CD4-positive, alpha-beta T cell (primary cell): ENCODE data around the gene SH2B3. TPM values are rescaled to one million over a fixed set of nuclear protein-coding genes. Genes with fewer than 3 reads are reported as not detected.

Experiments used
- ATAC-seq: fragments of 200-7000 bp; cut with Tn5 transposase; one replicate; pipeline ENCODE4 v1.10.0; 2022; ENCODE audit warnings: mild to moderate bottlenecking; ENCODE audit not compliant: poor library complexity
- CTCF ChIA-PET: fragments of 350-600 bp; sonication (Branson Sonifier 250); formaldehyde crosslinking; loops from one replicate; lab custom pipeline; 2021; ENCODE audit warnings: antibody characterized with exemption, inconsistent platforms; lab: Charles Lee
- POLR2A ChIA-PET: fragments of 350-600 bp; sonication (Branson Sonifier 250); formaldehyde crosslinking; loops from one replicate; lab custom pipeline; 2021; ENCODE audit warnings: antibody characterized with exemption, inconsistent platforms; lab: Charles Lee
- DNase-seq, 14 experiments: peaks; one replicate each; pipeline ENCODE4 v3.0.0-alpha.2; 2013 to 2020; ENCODE audit warnings: mixed read lengths in 2 of 14
- H3K27ac ChIP-seq, 2 donors: one replicate each; pipeline versions ENCODE4 v1.5.1 to v1.7.0; 2013; ENCODE audit warnings: low read length in 2 of 2, low read depth in 1 of 2, mild to moderate bottlenecking in 1 of 2
- H3K27me3 ChIP-seq, 2 experiments: 1 replicate in 1 of 2; 2 replicates in 1 of 2; pipeline versions ENCODE4 v1.6.1 to v1.7.0; 2013; ENCODE audit warnings: low read length in 2 of 2, control low read depth in 1 of 2, mild to moderate bottlenecking in 1 of 2, moderate library complexity in 1 of 2; ENCODE audit not compliant: insufficient read depth in 2 of 2, control insufficient read depth in 1 of 2
- H3K36me3 ChIP-seq: one replicate; pipeline ENCODE4 v1.6.1; 2013; ENCODE audit warnings: low read length, control low read depth; ENCODE audit not compliant: insufficient read depth
- H3K4me1 ChIP-seq: one replicate; pipeline ENCODE4 v1.6.1; 2013; ENCODE audit warnings: low read length, control low read depth; ENCODE audit not compliant: insufficient read depth
- H3K4me3 ChIP-seq: one replicate; pipeline ENCODE4 v1.5.1; 2013; ENCODE audit warnings: mild to moderate bottlenecking, low read length, moderate library complexity
- H3K9me3 ChIP-seq, 2 experiments: 1 replicate in 1 of 2; 2 replicates in 1 of 2; pipeline versions ENCODE4 v1.6.1 to v1.7.0; 2013; ENCODE audit warnings: low read length in 2 of 2, mild to moderate bottlenecking in 2 of 2, control low read depth in 1 of 2, moderate library complexity in 1 of 2; ENCODE audit not compliant: control insufficient read depth in 1 of 2, insufficient read depth in 1 of 2
- H3K27ac Mint-ChIP-seq: one replicate; pipeline ENCODE4 v1.8.0; 2020; ENCODE audit warnings: mixed read lengths
- H3K27me3 Mint-ChIP-seq: one replicate; pipeline ENCODE4 v1.8.0; 2021; ENCODE audit warnings: mixed read lengths
- H3K36me3 Mint-ChIP-seq: one replicate; pipeline ENCODE4 v1.8.0; 2021; ENCODE audit warnings: low read depth, mixed read lengths
- H3K4me1 Mint-ChIP-seq: one replicate; pipeline ENCODE4 v1.8.0; 2021; ENCODE audit warnings: low read depth, mixed read lengths
- H3K4me3 Mint-ChIP-seq: one replicate; pipeline ENCODE4 v1.8.0; 2020; ENCODE audit warnings: mild to moderate bottlenecking, mixed read lengths
- H3K9me3 Mint-ChIP-seq: one replicate; pipeline ENCODE4 v1.8.0; 2020; ENCODE audit warnings: mixed read lengths
- intact Hi-C, 2 experiments: fragments of 100-400 bp; cut with DNase I in 1 of 2; cut with micrococcal nuclease in 1 of 2; formaldehyde crosslinking; loops; one replicate each; pipeline versions ENCODE4 v1.15.1 to v1.9.0; 2023 to 2025; cut with DNase I, micrococcal nuclease
- total RNA-seq, 174 experiments: library from RNA in 2 of 174; stranded (reverse) in 2 of 174; gene quantifications; one replicate each; pipeline ENCODE4 v1.2.3 and lab custom pipeline; 2021 to 2026
- TF ChIP-seq, protein P1 (sequence below): fragments of 200-600 bp; IDR thresholded peaks from one replicate; pipeline ENCODE4 v1.8.0; 2022; ENCODE audit warnings: antibody characterized with exemption, mild to moderate bottlenecking

Gene SH2B3
- total RNA-seq, 2 experiments from 2014 or later, result 42.3 to 46.4 TPM

DNA sequence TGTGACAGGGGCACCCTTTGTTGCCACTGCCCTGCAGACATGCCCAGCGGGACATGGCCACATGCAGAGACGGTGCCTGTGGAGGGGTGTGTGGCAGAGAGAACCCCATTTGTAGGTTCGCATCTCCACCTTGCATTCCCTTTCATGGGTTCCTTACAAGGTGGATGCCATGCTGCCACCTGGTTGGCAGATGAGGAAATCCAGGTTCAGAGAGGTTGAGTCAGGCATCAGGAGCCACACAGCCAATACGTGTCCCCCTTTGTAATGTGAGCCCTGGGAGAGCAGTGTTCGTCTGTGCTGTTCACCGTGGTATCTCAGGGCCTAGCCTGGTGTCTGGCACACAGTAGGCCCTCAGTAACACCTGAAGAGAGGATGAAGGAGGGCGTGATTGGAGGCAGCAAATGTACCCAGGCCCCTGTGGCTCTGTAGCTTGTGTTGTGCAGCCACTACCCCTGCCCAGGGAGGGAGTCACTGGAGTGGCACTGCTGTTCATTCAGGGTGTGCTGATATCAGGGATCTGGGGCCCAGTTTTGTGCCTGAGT lies 9.1 kb downstream of the SH2B3 start:
- POLR2A ChIA-PET, result interaction anchor here (1.4 kb wide), 1 partner anchor 20 kb away, joined by 5 read pairs; no protein-coding TSS in a partner anchor
- intact Hi-C loops, result loop anchor here in 1 of 2 experiments (10.0 kb wide), 1 partner anchor 600 kb away; the partner anchor contains the start of genes ERP29 and TMEM116
- Mint-ChIP-seq H3K9me3 (no peaks in the 10 kb centered on the region), H3K36me3 (peaks cover 35% of the 10 kb centered on the region), H3K4me3 (no peak overlapping the region), H3K27ac (peak overlapping the region; percentile 82), H3K27me3 (no peaks in the 10 kb centered on the region), H3K4me1 (peaks cover 53% of the 10 kb centered on the region)
- TF ChIP-seq, protein P1, sequence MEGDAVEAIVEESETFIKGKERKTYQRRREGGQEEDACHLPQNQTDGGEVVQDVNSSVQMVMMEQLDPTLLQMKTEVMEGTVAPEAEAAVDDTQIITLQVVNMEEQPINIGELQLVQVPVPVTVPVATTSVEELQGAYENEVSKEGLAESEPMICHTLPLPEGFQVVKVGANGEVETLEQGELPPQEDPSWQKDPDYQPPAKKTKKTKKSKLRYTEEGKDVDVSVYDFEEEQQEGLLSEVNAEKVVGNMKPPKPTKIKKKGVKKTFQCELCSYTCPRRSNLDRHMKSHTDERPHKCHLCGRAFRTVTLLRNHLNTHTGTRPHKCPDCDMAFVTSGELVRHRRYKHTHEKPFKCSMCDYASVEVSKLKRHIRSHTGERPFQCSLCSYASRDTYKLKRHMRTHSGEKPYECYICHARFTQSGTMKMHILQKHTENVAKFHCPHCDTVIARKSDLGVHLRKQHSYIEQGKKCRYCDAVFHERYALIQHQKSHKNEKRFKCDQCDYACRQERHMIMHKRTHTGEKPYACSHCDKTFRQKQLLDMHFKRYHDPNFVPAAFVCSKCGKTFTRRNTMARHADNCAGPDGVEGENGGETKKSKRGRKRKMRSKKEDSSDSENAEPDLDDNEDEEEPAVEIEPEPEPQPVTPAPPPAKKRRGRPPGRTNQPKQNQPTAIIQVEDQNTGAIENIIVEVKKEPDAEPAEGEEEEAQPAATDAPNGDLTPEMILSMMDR, result no peak
- peaks cover 25% of the 10 kb centered on the region for H3K36me3 ChIP-seq
- no peaks in the 10 kb centered on the region for H3K9me3 ChIP-seq
- peaks cover 60% of the 10 kb centered on the region for H3K4me1 ChIP-seq
- H3K27ac ChIP-seq, result no peak overlapping the region
- CTCF ChIA-PET, result interaction anchor here (1.3 to 2.1 kb wide), 2 partner anchors 11 to 36 kb away, joined by 3 to 5 read pairs; no protein-coding TSS in a partner anchor
- no peak for DNase-seq
- no peaks in the 10 kb centered on the region for H3K27me3 ChIP-seq
- H3K4me3 ChIP-seq, result no peak overlapping the region
- no peak for ATAC-seq

DNA sequence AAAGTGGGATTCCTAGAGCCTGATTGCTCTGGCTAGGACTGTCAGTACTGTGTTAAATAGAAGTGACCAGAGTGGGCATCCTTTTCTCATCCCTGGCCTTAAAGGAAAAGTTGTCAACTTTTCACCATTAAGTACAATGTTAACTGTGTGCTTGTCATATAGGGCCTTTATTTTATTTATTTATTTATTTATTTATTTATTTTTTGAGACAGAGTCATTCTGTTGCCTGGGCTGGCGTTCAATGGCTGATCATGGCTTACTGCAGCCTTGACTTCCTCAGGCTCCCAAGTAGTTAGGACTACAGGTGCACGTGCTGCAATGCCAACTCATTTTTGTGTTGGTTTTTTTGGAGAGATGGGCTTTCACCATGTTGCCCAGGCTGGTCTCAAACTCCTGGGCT lies 11.6 kb downstream of the SH2B3 start:
- Histone ChIP-seq H3K27me3 (no peaks in the 10 kb centered on the region), H3K4me3 (no peak overlapping the region), H3K36me3 (peaks cover 45% of the 10 kb centered on the region), H3K4me1 (peaks cover 35% of the 10 kb centered on the region), H3K27ac (no peak overlapping the region), H3K9me3 (no peaks in the 10 kb centered on the region)
- intact Hi-C loops, result loop anchor here in 1 of 2 experiments (10.0 kb wide), 1 partner anchor 598 kb away; the partner anchor contains the start of genes ERP29 and TMEM116
- TF ChIP-seq, protein P1, result no peak
- Mint-ChIP-seq H3K27ac (peak overlapping the region; percentile 13), H3K27me3 (no peaks in the 10 kb centered on the region), H3K4me3 (no peak overlapping the region), H3K4me1 (peaks cover 41% of the 10 kb centered on the region), H3K9me3 (no peaks in the 10 kb centered on the region), H3K36me3 (peaks cover 57% of the 10 kb centered on the region)
- no peak for ATAC-seq
- ChIA-PET POLR2A (no interaction called here), CTCF (no interaction called here)
- DNase-seq, result no peak

DNA sequence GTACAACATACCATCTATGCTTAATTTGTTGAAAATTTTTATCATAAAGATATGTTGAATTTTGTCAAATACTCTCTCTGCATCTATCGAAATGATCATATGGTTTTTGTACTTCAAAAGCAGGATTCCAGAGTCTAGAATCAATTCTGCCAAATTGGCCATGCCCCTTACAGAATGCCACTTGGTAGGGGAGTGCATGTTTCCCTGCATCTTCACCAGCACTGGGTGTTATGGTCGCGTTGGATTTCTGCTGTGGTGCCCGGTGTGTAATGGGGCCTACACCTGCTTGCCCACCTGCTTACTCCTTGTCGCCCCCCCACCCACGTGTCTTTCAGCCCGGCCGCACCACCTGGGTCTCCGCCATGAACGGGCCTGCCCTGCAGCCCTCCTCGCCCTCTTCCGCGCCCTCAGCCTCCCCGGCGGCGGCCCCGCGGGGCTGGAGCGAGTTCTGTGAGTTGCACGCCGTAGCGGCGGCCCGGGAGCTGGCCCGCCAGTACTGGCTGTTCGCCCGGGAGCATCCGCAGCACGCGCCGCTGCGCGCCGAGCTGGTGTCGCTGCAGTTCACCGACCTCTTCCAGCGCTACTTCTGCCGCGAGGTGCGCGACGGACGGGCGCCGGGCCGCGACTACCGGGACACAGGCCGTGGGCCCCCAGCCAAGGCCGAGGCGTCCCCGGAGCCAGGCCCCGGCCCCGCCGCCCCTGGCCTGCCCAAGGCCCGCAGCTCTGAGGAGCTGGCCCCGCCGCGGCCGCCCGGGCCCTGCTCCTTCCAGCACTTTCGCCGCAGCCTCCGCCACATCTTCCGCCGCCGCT lies 12.3 kb downstream of the SH2B3 start:
- ChIA-PET POLR2A (interaction anchor here (1.1 kb wide), 1 partner anchor 16 kb away, joined by 4 read pairs; no protein-coding TSS in a partner anchor), CTCF (interaction anchor here (1.2 kb wide), 1 partner anchor 34 kb away, joined by 4 read pairs; no protein-coding TSS in a partner anchor)
- no peaks in the 10 kb centered on the region for H3K9me3 Mint-ChIP-seq
- Histone ChIP-seq H3K36me3 (peaks cover 45% of the 10 kb centered on the region), H3K27ac (no peak overlapping the region), H3K9me3 (no peaks in the 10 kb centered on the region), H3K27me3 (no peaks in the 10 kb centered on the region), H3K4me3 (no peak overlapping the region), H3K4me1 (peaks cover 28% of the 10 kb centered on the region)
- H3K4me3 Mint-ChIP-seq, result no peak overlapping the region
- no peaks in the 10 kb centered on the region for H3K27me3 Mint-ChIP-seq
- intact Hi-C loops, result loop anchor here in 1 of 2 experiments (10.0 kb wide), 1 partner anchor 597 kb away; the partner anchor contains the start of genes ERP29 and TMEM116
- ATAC-seq (no peak), DNase-seq (no peak)
- TF ChIP-seq, protein P1, result no peak
- no peak overlapping the region for H3K27ac Mint-ChIP-seq
- H3K36me3 Mint-ChIP-seq, result peaks cover 60% of the 10 kb centered on the region
- H3K4me1 Mint-ChIP-seq, result peaks cover 34% of the 10 kb centered on the region
